ENCODE measurements around the gene HES2.
A peak's percentile ranks its signal among the peaks of the same experiment; 100 is the strongest.
"Not testable (repeated sequence)": the region's sequence is repeated elsewhere in the genome, so short reads cannot be mapped to it uniquely, and the experiment has no call there.

HES2 gene

GRCh38 chr1:6416295-6416656, 3.4 kb downstream of the HES2 start:
- DNase-seq: no peak

GRCh38 chr1:6414881-6415626, 4.7 kb downstream of the HES2 start:
- no peak for DNase-seq

- DNase-seq: no peak
Observed at GRCh38 chr1:6414443-6414844, 5.3 kb downstream of the HES2 start.

- peak; percentile 14 for DNase-seq
Observed at GRCh38 chr1:6412896-6413295, 6.8 kb downstream of the HES2 start.

- DNase-seq: no peak
Observed at GRCh38 chr1:6410248-6410893, 9.3 kb downstream of the HES2 start.

- DNase-seq: no peak
Observed at GRCh38 chr1:6409733-6410132, 10.0 kb downstream of the HES2 start.

GRCh38 chr1:6409053-6409452, 10.7 kb downstream of the HES2 start:
- no peak for DNase-seq

GRCh38 chr1:6408023-6408422, 11.7 kb downstream of the HES2 start:
- DNase-seq: no peak

- DNase-seq: no peak
Observed at GRCh38 chr1:6401673-6402072, 18.0 kb downstream of the HES2 start.

GRCh38 chr1:6399294-6399693, 20.4 kb downstream of the HES2 start:
- no peak for DNase-seq

GRCh38 chr1:6397844-6398441, 21.8 kb downstream of the HES2 start:
- no peak for DNase-seq

- DNase-seq: no peak
Observed at GRCh38 chr1:6396998-6397397, 22.7 kb downstream of the HES2 start.

- not testable (repeated sequence) for DNase-seq
Observed at GRCh38 chr1:6395781-6396244, 23.9 kb downstream of the HES2 start.

GRCh38 chr1:6395130-6395529, 24.6 kb downstream of the HES2 start:
- DNase-seq: not testable (repeated sequence)

GRCh38 chr1:6393400-6394187, 26.1 kb downstream of the HES2 start, which contains the start of gene ACOT7:
ACOT7 (minus strand) TSS chr1:6393767; CDS start chr1:6393399, 368 bp downstream.
- peak; percentile 58 for DNase-seq

- no peak for DNase-seq
Observed at GRCh38 chr1:6392809-6393399, 26.8 kb downstream of the HES2 start.

GRCh38 chr1:6391951-6392808, 27.5 kb downstream of the HES2 start:
- DNase-seq: no peak

- DNase-seq: no peak
Observed at GRCh38 chr1:6389971-6390370, 29.7 kb downstream of the HES2 start.

GRCh38 chr1:6386371-6386949, 33.3 kb downstream of the HES2 start:
- no peak for DNase-seq

GRCh38 chr1:6385488-6386191, 34.1 kb downstream of the HES2 start:
- no peak for DNase-seq

- DNase-seq: no peak
Observed at GRCh38 chr1:6384962-6385361, 34.8 kb downstream of the HES2 start.
